B cell (primary cell): Measurements from ENCODE around the gene ANP32A. TPM values are rescaled to one million over a fixed set of nuclear protein-coding genes. Genes with fewer than 3 reads are reported as not detected.

Experiments
- ATAC-seq: fragments of 200-7000 bp; cut with Tn5 transposase; one replicate; pipeline ENCODE4 v1.10.0; 2021; ENCODE audit warnings: low read depth, mild to moderate bottlenecking, moderate number of reproducible peaks, moderate library complexity
- CTCF ChIA-PET: fragments of 350-600 bp; sonication (Branson Sonifier 250); formaldehyde crosslinking; loops from one replicate; lab custom pipeline; 2021; ENCODE audit warnings: antibody characterized with exemption, inconsistent platforms; lab: Charles Lee
- POLR2A ChIA-PET: fragments of 350-600 bp; sonication (Branson Sonifier 250); formaldehyde crosslinking; loops from one replicate; lab custom pipeline; 2021; ENCODE audit warnings: antibody characterized with exemption; lab: Charles Lee
- DNase-seq: peaks from one replicate; pipeline ENCODE4 v3.0.0; 2013
- H2AFZ ChIP-seq: 2 replicates; pipeline ENCODE4 v1.6.1; 2012; ENCODE audit warnings: mild to moderate bottlenecking, low read depth, low read length; ENCODE audit not compliant: insufficient read depth, poor library complexity, severe bottlenecking
- H3K27ac ChIP-seq, 2 donors: 1 replicate in 1 of 2; 2 replicates in 1 of 2; pipeline ENCODE4 v1.5.1; 2012 to 2013; ENCODE audit warnings: low read length in 2 of 2, mild to moderate bottlenecking in 2 of 2, moderate library complexity in 1 of 2
- H3K27me3 ChIP-seq, 4 experiments: fragments of 200-600 bp in 1 of 4; sonication (generic) in 1 of 4; replicated peaks in 1 of 4; 1 replicate in 2 of 4; 2 replicates in 2 of 4; pipeline versions ENCODE4 v1.6.1 to v1.7.0; 2013 to 2016; ENCODE audit warnings: low read length in 3 of 4, mild to moderate bottlenecking in 2 of 4, mixed read lengths in 1 of 4, moderate library complexity in 1 of 4; ENCODE audit not compliant: insufficient read depth in 4 of 4, control insufficient read depth in 3 of 4; ENCODE audit errors: control extremely low read depth in 1 of 4
- H3K36me3 ChIP-seq, 2 experiments: replicated peaks in 1 of 2; 1 replicate in 1 of 2; 2 replicates in 1 of 2; pipeline versions ENCODE4 v1.6.1 to v1.7.1; 2013; ENCODE audit warnings: low read length in 1 of 2; ENCODE audit not compliant: insufficient read depth in 2 of 2, control insufficient read depth in 1 of 2; ENCODE audit errors: control extremely low read depth in 1 of 2, extremely low read depth in 1 of 2
- H3K4me1 ChIP-seq, 2 donors: fragments of 200-600 bp in 1 of 2; sonication (generic) in 1 of 2; 1 replicate in 1 of 2; 2 replicates in 1 of 2; pipeline versions ENCODE4 v1.5.1 to v1.6.1; 2013 to 2017; ENCODE audit warnings: low read length in 2 of 2; ENCODE audit not compliant: control insufficient read depth in 2 of 2, insufficient read depth in 2 of 2
- H3K4me2 ChIP-seq: replicated peaks from 2 replicates; pipeline ENCODE3; 2012; ENCODE audit warnings: mild to moderate bottlenecking, low read depth, low read length; ENCODE audit not compliant: poor library complexity, severe bottlenecking
- H3K4me3 ChIP-seq, 5 experiments: fragments of 200-600 bp in 1 of 5; sonication (generic) in 1 of 5; 1 replicate in 3 of 5; 2 replicates in 2 of 5; pipeline versions ENCODE4 v1.5.1 to v1.7.0; 2011 to 2016; ENCODE audit warnings: low read length in 4 of 5, mild to moderate bottlenecking in 4 of 5, low read depth in 2 of 5, control low read depth in 1 of 5, moderate library complexity in 1 of 5; ENCODE audit not compliant: insufficient read depth in 1 of 5; ENCODE audit errors: control extremely low read depth in 1 of 5, extremely low read depth in 1 of 5
- H3K79me2 ChIP-seq: fragments of 200-600 bp; sonication (generic); one replicate; pipeline ENCODE4 v1.6.0; 2016; ENCODE audit warnings: low read length; ENCODE audit not compliant: control insufficient read depth, insufficient read depth
- H3K9ac ChIP-seq: fragments of 200-600 bp; sonication (generic); 2 replicates; pipeline ENCODE4 v1.6.1; 2017; ENCODE audit warnings: mild to moderate bottlenecking, low read length, moderate library complexity
- H3K9me3 ChIP-seq, 3 donors: one replicate each; pipeline versions ENCODE4 v1.6.1 to v1.7.1; 2013; ENCODE audit warnings: low read length in 2 of 3; ENCODE audit not compliant: control insufficient read depth in 2 of 3, insufficient read depth in 1 of 3; ENCODE audit errors: control extremely low read depth in 1 of 3
- H4K20me1 ChIP-seq: 2 replicates; pipeline ENCODE4 v1.6.0; 2012; ENCODE audit warnings: mild to moderate bottlenecking, low read length; ENCODE audit not compliant: insufficient read depth, control insufficient read depth, poor library complexity, severe bottlenecking
- H3K27ac Mint-ChIP-seq: one replicate; pipeline ENCODE4 v1.8.0; 2021; ENCODE audit warnings: mixed read lengths
- H3K27me3 Mint-ChIP-seq: one replicate; pipeline ENCODE4 v1.8.0; 2021; ENCODE audit warnings: mixed read lengths
- H3K4me1 Mint-ChIP-seq: one replicate; pipeline ENCODE4 v1.8.0; 2021; ENCODE audit warnings: mixed read lengths
- H3K4me3 Mint-ChIP-seq: one replicate; pipeline ENCODE4 v1.8.0; 2021; ENCODE audit warnings: mixed read lengths
- H3K9me3 Mint-ChIP-seq: one replicate; pipeline ENCODE4 v1.8.0; 2022; ENCODE audit warnings: mixed read lengths; ENCODE audit not compliant: insufficient read depth
- EZH2 ChIP-seq: IDR thresholded peaks from 2 replicates; pipeline ENCODE4 v1.6.1; 2012; ENCODE audit warnings: borderline replicate concordance, low read depth, mild to moderate bottlenecking, moderate library complexity, low read length; ENCODE audit not compliant: insufficient read depth, poor library complexity, severe bottlenecking
- WGBS: methylation state at CpG from one replicate; pipeline ENCODE4 v1.1.5; 2013; ENCODE audit warnings: missing lambda C conversion rate; ENCODE audit not compliant: insufficient coverage; 5-methylcytosine and 5-hydroxymethylcytosine counted together
- intact Hi-C: fragments of 100-400 bp; cut with micrococcal nuclease; formaldehyde crosslinking; loops from one replicate; pipeline ENCODE4 v1.10.0; 2022
- polyA plus RNA-seq: library from polyadenylated mRNA; depleted of rRNA; stranded (reverse); fragments of >200 nt; gene quantifications from 2 replicates; pipeline ENCODE4 v1.2.3, GENCODE V29; 2012
- total RNA-seq, 2 donors: library from RNA; stranded (reverse); fragments of 120-200 nt in 1 of 2; gene quantifications; 1 replicate in 1 of 2; 2 replicates in 1 of 2; pipeline versions ENCODE4 v1.2.3 to v1.2.4, GENCODE V29; 2013 to 2022
- TF ChIP-seq, protein P1 (sequence below): fragments of 200-600 bp; IDR thresholded peaks from one replicate; pipeline ENCODE4 v1.8.0; 2022; ENCODE audit warnings: antibody characterized with exemption, mild to moderate bottlenecking

The ANP32A gene
- total and polyA plus RNA-seq, 2 donors (not counting 1 experiment from before 2014, with no cell fraction given) = 26.4 to 163 TPM

DNA sequence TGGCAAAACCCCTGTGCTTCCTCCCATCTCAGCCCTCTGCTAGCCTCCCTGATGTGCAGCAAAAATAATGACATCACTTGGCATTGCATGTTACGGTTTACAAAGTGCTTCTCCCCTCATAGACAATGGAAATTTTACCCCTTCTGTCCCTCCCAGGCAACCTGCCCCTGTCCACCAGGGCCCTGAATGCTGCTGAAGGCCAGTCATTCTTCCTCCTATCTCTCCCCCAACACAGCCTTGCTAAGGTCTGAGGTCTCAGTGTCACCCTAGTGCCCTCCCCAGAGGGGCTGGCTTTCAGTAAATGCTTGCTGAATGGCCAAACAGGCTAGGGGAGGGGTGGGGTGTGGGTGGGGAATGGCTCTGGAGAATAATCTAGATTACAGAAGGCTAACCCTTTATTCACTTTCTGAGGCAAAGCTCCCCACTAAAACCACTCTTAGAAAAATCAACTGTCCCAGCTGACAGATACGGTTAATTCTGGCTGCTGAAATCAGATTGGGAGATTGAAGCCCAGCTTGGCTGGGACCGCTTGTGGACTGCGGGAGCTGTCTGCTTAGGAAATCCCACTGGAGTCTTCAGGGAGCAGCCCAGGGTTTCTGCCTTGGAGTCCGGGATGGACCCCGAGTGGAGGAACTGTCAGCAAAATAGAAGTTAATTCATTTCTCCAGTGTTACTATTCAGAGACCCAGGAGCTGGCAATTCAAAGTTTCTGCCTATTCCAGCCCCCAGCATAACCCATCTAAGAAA lies 22.9 kb downstream of the ANP32A start:
- ATAC-seq = no peak

DNA sequence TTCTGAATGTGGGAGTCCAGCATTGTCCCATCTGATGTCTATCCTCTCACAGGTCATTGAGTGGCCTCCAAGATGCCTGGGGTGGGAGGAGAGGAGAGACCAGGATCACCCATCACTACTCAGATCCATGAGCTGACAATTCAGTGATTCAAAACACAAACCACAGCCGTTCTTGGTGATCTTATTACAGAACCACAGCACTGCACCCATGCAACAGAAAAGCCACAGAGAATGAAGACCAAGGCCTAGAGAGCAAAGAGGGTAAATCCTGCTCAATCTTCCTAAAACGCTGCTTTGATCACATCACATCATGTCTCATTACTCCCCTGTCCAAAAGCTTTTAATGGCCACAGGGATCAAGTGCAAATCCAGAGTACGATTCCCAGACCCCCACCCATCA lies 23.5 kb downstream of the ANP32A start:
- WGBS = 57% methylated on average over 3 of the region's 3 CpGs
- H3K9me3 Mint-ChIP-seq = no peaks in the 10 kb centered on the region
- H3K36me3 ChIP-seq = peaks cover 0 to 11% of the 10 kb centered on the region in 2 experiments
- no peak for TF ChIP-seq EZH2
- TF ChIP-seq, protein P1, sequence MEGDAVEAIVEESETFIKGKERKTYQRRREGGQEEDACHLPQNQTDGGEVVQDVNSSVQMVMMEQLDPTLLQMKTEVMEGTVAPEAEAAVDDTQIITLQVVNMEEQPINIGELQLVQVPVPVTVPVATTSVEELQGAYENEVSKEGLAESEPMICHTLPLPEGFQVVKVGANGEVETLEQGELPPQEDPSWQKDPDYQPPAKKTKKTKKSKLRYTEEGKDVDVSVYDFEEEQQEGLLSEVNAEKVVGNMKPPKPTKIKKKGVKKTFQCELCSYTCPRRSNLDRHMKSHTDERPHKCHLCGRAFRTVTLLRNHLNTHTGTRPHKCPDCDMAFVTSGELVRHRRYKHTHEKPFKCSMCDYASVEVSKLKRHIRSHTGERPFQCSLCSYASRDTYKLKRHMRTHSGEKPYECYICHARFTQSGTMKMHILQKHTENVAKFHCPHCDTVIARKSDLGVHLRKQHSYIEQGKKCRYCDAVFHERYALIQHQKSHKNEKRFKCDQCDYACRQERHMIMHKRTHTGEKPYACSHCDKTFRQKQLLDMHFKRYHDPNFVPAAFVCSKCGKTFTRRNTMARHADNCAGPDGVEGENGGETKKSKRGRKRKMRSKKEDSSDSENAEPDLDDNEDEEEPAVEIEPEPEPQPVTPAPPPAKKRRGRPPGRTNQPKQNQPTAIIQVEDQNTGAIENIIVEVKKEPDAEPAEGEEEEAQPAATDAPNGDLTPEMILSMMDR = no peak
- H3K9me3 ChIP-seq = no peaks in the 10 kb centered on the region
- peaks cover 98% of the 10 kb centered on the region for H3K79me2 ChIP-seq
- no peaks in the 10 kb centered on the region for H3K27me3 ChIP-seq
- intact Hi-C loops = no loop called here
- no peaks in the 10 kb centered on the region for H3K27me3 Mint-ChIP-seq
- no peak overlapping the region for H3K4me3 Mint-ChIP-seq
- H3K4me3 ChIP-seq = no peak overlapping the region
- DNase-seq = no peak
- ChIA-PET POLR2A (no interaction called here), CTCF (no interaction called here)
- peak overlapping the region in 1 of 2 donors; percentile 74 for H3K27ac ChIP-seq
- no peak overlapping the region for H3K9ac ChIP-seq
- H2AFZ ChIP-seq = no peak overlapping the region
- H3K4me2 ChIP-seq = peak overlapping the region; percentile 5
- peaks cover 88% of the 10 kb centered on the region for H3K4me1 Mint-ChIP-seq
- peaks cover 53 to 64% of the 10 kb centered on the region in 2 donors for H3K4me1 ChIP-seq
- no peak for ATAC-seq
- H4K20me1 ChIP-seq = peaks cover 91% of the 10 kb centered on the region
- peak overlapping the region; percentile 33 for H3K27ac Mint-ChIP-seq

More for the DNA sequence above, 22.9 kb downstream of the ANP32A start:
- peaks cover 48 to 58% of the 10 kb centered on the region in 2 donors for H3K4me1 ChIP-seq
- peaks cover 91% of the 10 kb centered on the region for H4K20me1 ChIP-seq
- no peak overlapping the region for H3K9ac ChIP-seq
- H3K4me3 ChIP-seq = no peak overlapping the region
- intact Hi-C loops = no loop called here
- Mint-ChIP-seq H3K9me3 (no peaks in the 10 kb centered on the region), H3K4me3 (no peak overlapping the region), H3K27me3 (no peaks in the 10 kb centered on the region), H3K27ac (peak overlapping the region; percentile 33), H3K4me1 (peaks cover 86% of the 10 kb centered on the region)
- H3K4me2 ChIP-seq = peak overlapping the region; percentile 5
- no peaks in the 10 kb centered on the region for H3K9me3 ChIP-seq
- POLR2A ChIA-PET = no interaction called here
- no peaks in the 10 kb centered on the region for H3K27me3 ChIP-seq
- H3K79me2 ChIP-seq = peaks cover 98% of the 10 kb centered on the region
- no peak for TF ChIP-seq EZH2
- TF ChIP-seq, protein P1 = no peak
- H2AFZ ChIP-seq = no peak overlapping the region
- peaks cover 0 to 11% of the 10 kb centered on the region in 2 experiments for H3K36me3 ChIP-seq
- CTCF ChIA-PET = interaction anchor here (0.8 to 1.3 kb wide), 3 partner anchors 14 to 78 kb away, joined by 3 to 5 read pairs (median 3); no protein-coding TSS in a partner anchor
- H3K27ac ChIP-seq = peak overlapping the region in 1 of 2 donors; percentile 74
- 91% methylated on average over 5 of the region's 6 CpGs for WGBS
- no peak for DNase-seq
